CD14-positive monocyte (primary cell): ENCODE measurements around the gene TAS1R3. TPM values are rescaled to one million over a fixed set of nuclear protein-coding genes. Genes with fewer than 3 reads are reported as not detected.

Experiments used
- DNase-seq, 3 donors: peaks; one replicate each; pipeline ENCODE4 v3.0.0-alpha.2; 2011 to 2022
- H2AFZ ChIP-seq: 2 replicates; pipeline ENCODE4 v1.6.0; 2012; ENCODE audit warnings: mild to moderate bottlenecking, low read depth, low read length, inconsistent platforms; ENCODE audit not compliant: insufficient read depth, poor library complexity, severe bottlenecking
- H3K27ac ChIP-seq, 2 donors: 1 replicate in 1 of 2; 2 replicates in 1 of 2; pipeline ENCODE4 v1.5.1; 2012 to 2013; ENCODE audit warnings: low read length in 2 of 2, control low read depth in 1 of 2, inconsistent platforms in 1 of 2, low read depth in 1 of 2, mild to moderate bottlenecking in 1 of 2
- H3K27me3 ChIP-seq, 2 donors: one replicate each; pipeline versions ENCODE4 v1.6.0 to v1.6.1; 2011 to 2013; ENCODE audit warnings: low read length in 2 of 2; ENCODE audit not compliant: control insufficient read depth in 2 of 2, insufficient read depth in 2 of 2
- H3K36me3 ChIP-seq, 2 donors: replicated peaks in 1 of 2; 1 replicate in 1 of 2; 2 replicates in 1 of 2; pipeline versions ENCODE4 v1.5.1 to v1.6.1; 2012 to 2013; ENCODE audit warnings: low read length in 2 of 2, control low read depth in 1 of 2, inconsistent platforms in 1 of 2, mild to moderate bottlenecking in 1 of 2; ENCODE audit not compliant: insufficient read depth in 2 of 2, control insufficient read depth in 1 of 2
- H3K4me1 ChIP-seq, 2 donors: 1 replicate in 1 of 2; 2 replicates in 1 of 2; pipeline versions ENCODE4 v1.5.1 to v1.6.1; 2012 to 2013; ENCODE audit warnings: low read length in 2 of 2, control low read depth in 1 of 2, inconsistent platforms in 1 of 2, mild to moderate bottlenecking in 1 of 2, moderate library complexity in 1 of 2; ENCODE audit not compliant: insufficient read depth in 2 of 2, control insufficient read depth in 1 of 2
- H3K4me2 ChIP-seq: replicated peaks from 2 replicates; pipeline ENCODE3; 2012; ENCODE audit warnings: low read length, moderate library complexity, mild to moderate bottlenecking; ENCODE audit not compliant: poor library complexity, severe bottlenecking; ENCODE audit errors: extremely low read depth
- H3K4me3 ChIP-seq, 3 experiments: fragments of 200-600 bp in 1 of 3; sonication (generic) in 1 of 3; replicated peaks in 1 of 3; 1 replicate in 2 of 3; 2 replicates in 1 of 3; pipeline ENCODE4 v1.5.1; 2011 to 2013; ENCODE audit warnings: low read length in 3 of 3, mild to moderate bottlenecking in 3 of 3, control low read depth in 2 of 3, low read depth in 2 of 3, inconsistent platforms in 1 of 3, moderate library complexity in 1 of 3
- H3K79me2 ChIP-seq: 2 replicates; pipeline ENCODE4 v1.6.0; 2012; ENCODE audit warnings: mild to moderate bottlenecking, control low read depth, inconsistent platforms, low read length, moderate library complexity; ENCODE audit not compliant: insufficient read depth
- H3K9ac ChIP-seq: 2 replicates; pipeline ENCODE4 v1.6.0; 2017; ENCODE audit warnings: low read length, mild to moderate bottlenecking; ENCODE audit not compliant: insufficient read depth, poor library complexity, severe bottlenecking
- H3K9me3 ChIP-seq, 2 donors: replicated peaks in 1 of 2; 1 replicate in 1 of 2; 2 replicates in 1 of 2; pipeline versions ENCODE4 v1.5.1 to v1.6.1; 2012 to 2013; ENCODE audit warnings: low read length in 2 of 2, control low read depth in 1 of 2; ENCODE audit not compliant: control insufficient read depth in 1 of 2, insufficient read depth in 1 of 2
- H4K20me1 ChIP-seq: 2 replicates; pipeline ENCODE4 v1.6.0; 2012; ENCODE audit warnings: mild to moderate bottlenecking, low read length, control low read depth, moderate library complexity; ENCODE audit not compliant: insufficient read depth
- H3K27ac Mint-ChIP-seq, 7 donors: one replicate each; pipeline ENCODE4 v1.8.0; 2020; ENCODE audit warnings: mild to moderate bottlenecking in 7 of 7, mixed read lengths in 7 of 7, moderate library complexity in 6 of 7, inconsistent platforms in 2 of 7
- H3K27me3 Mint-ChIP-seq, 3 donors: one replicate each; pipeline ENCODE4 v1.8.0; 2021 to 2022; ENCODE audit warnings: low read depth in 3 of 3, mild to moderate bottlenecking in 3 of 3, mixed read lengths in 3 of 3, moderate library complexity in 3 of 3, inconsistent platforms in 1 of 3
- H3K36me3 Mint-ChIP-seq, 2 donors: one replicate each; pipeline ENCODE4 v1.8.0; 2020; ENCODE audit warnings: mixed read lengths in 2 of 2, inconsistent platforms in 1 of 2, mild to moderate bottlenecking in 1 of 2
- H3K4me1 Mint-ChIP-seq: one replicate; pipeline ENCODE4 v1.8.0; 2020; ENCODE audit warnings: mild to moderate bottlenecking, mixed read lengths
- H3K4me3 Mint-ChIP-seq, 2 donors: one replicate each; pipeline ENCODE4 v1.8.0; 2020; ENCODE audit warnings: mild to moderate bottlenecking in 2 of 2, mixed read lengths in 2 of 2, moderate library complexity in 1 of 2
- H3K9me3 Mint-ChIP-seq, 7 donors: one replicate each; pipeline ENCODE4 v1.8.0; 2020 to 2022; ENCODE audit warnings: mixed read lengths in 7 of 7, mild to moderate bottlenecking in 6 of 7, moderate library complexity in 6 of 7, inconsistent platforms in 2 of 7
- CTCF ChIP-seq: fragments of 200-600 bp; IDR thresholded peaks from one replicate; pipeline ENCODE4 v1.8.0; 2022; ENCODE audit warnings: antibody characterized with exemption, mild to moderate bottlenecking
- WGBS: methylation state at CpG from one replicate; pipeline ENCODE4 v1.1.5; 2013; ENCODE audit warnings: missing lambda C conversion rate; ENCODE audit not compliant: insufficient coverage; 5-methylcytosine and 5-hydroxymethylcytosine counted together
- intact Hi-C, 2 donors: fragments of 100-400 bp; cut with micrococcal nuclease; formaldehyde crosslinking; loops; one replicate each; pipeline versions ENCODE4 v1.15.0 to v1.15.1; 2023
- polyA plus RNA-seq, 3 donors: library from polyadenylated mRNA; depleted of rRNA in 1 of 3; unstranded in 2 of 3; stranded (reverse) in 1 of 3; fragments of 300-500 nt in 2 of 3; fragments of >200 nt in 1 of 3; fragmentation: Illumina TruSeq in 2 of 3; gene quantifications; 1 replicate in 2 of 3; 2 replicates in 1 of 3; pipeline ENCODE4 v1.2.3, GENCODE V29; 2012 to 2021

TAS1R3 gene
- polyA plus RNA-seq, 3 donors, result 0.45 TPM; not detected in 2

- H4K20me1 ChIP-seq, result peaks cover 6% of the 10 kb centered on the region
- H3K9me3 ChIP-seq, result no peaks in the 10 kb centered on the region
- WGBS, result 42% methylated on average over 3 of the region's 5 CpGs
- H3K27ac Mint-ChIP-seq, result no peak overlapping the region
- no peak for DNase-seq
- no peak overlapping the region for H3K9ac ChIP-seq
- peak overlapping the region in 1 of 2 donors; percentile 69 for H3K4me3 Mint-ChIP-seq
- intact Hi-C loops, result no loop called here
- H3K36me3 Mint-ChIP-seq, result peaks cover 0 to 6% of the 10 kb centered on the region in 2 donors
- no peak overlapping the region for H3K4me2 ChIP-seq
- TF ChIP-seq CTCF, result no peak
- H3K27me3 ChIP-seq, result peaks cover 11 to 49% of the 10 kb centered on the region in 2 donors
- no peaks in the 10 kb centered on the region for H3K36me3 ChIP-seq
- peaks cover 6 to 9% of the 10 kb centered on the region in 2 donors for H3K4me1 ChIP-seq
- peaks cover 39 to 72% (median 50%) of the 10 kb centered on the region in 3 donors for H3K27me3 Mint-ChIP-seq
- no peak overlapping the region for H3K4me3 ChIP-seq
- H2AFZ ChIP-seq, result no peak overlapping the region
- peaks cover 6% of the 10 kb centered on the region for H3K4me1 Mint-ChIP-seq
- H3K79me2 ChIP-seq, result peaks cover 6% of the 10 kb centered on the region
- peaks cover 0 to 10% (median 4%) of the 10 kb centered on the region in 7 donors for H3K9me3 Mint-ChIP-seq
- no peak overlapping the region for H3K27ac ChIP-seq
Observed at GRCh38 chr1:1352786-1353388, 21.8 kb downstream of the TAS1R3 start.

- 26% methylated on average over 14 of the region's 28 CpGs for WGBS
- peaks cover 0 to 2% of the 10 kb centered on the region in 2 donors for H3K4me1 ChIP-seq
Observed at GRCh38 chr1:1353389-1354151, 22.5 kb downstream of the TAS1R3 start.

More at GRCh38 chr1:1353389-1354151, 22.5 kb downstream of the TAS1R3 start:
- no peaks in the 10 kb centered on the region for H3K9me3 ChIP-seq
- intact Hi-C loops, result no loop called here
- H3K79me2 ChIP-seq, result no peaks in the 10 kb centered on the region
- peaks cover 0 to 6% of the 10 kb centered on the region in 2 donors for H3K36me3 Mint-ChIP-seq
- no peak for DNase-seq
- TF ChIP-seq CTCF, result no peak
- no peak overlapping the region for H3K4me3 ChIP-seq
- peaks cover 0 to 10% (median 5%) of the 10 kb centered on the region in 7 donors for H3K9me3 Mint-ChIP-seq
- peaks cover 2% of the 10 kb centered on the region for H4K20me1 ChIP-seq
- no peak overlapping the region for H3K27ac ChIP-seq
- peaks cover 4% of the 10 kb centered on the region for H3K4me1 Mint-ChIP-seq
- H3K4me3 Mint-ChIP-seq, result peak overlapping the region in 1 of 2 donors; percentile 73
- H3K27me3 ChIP-seq, result peaks cover 11 to 56% of the 10 kb centered on the region in 2 donors
- H3K9ac ChIP-seq, result no peak overlapping the region
- H3K4me2 ChIP-seq, result no peak overlapping the region
- H3K36me3 ChIP-seq, result no peaks in the 10 kb centered on the region
- H2AFZ ChIP-seq, result no peak overlapping the region
- H3K27me3 Mint-ChIP-seq, result peaks cover 46 to 73% (median 56%) of the 10 kb centered on the region in 3 donors
- H3K27ac Mint-ChIP-seq, result no peak overlapping the region
